HepG2 (cell line): ENCODE data around the gene P4HA1. TPM values are rescaled to one million over a fixed set of nuclear protein-coding genes. Genes with fewer than 3 reads are reported as not detected.

Experiments used
- ATAC-seq: fragments of 200-7000 bp; cut with Tn5 transposase; 3 replicates; pipeline ENCODE4 v1.9.1; 2020; ENCODE audit warnings: mild to moderate bottlenecking, moderate library complexity
- BruUV-seq: library from RNA; stranded (reverse); fragments of 400-500 nt; replicated peaks from 2 replicates; lab custom pipeline; 2021; lab: Mats Ljungman, UMichigan
- CTCF ChIA-PET: fragments of 300-600 bp; formaldehyde crosslinking; extraction: SDS; loops from one replicate; lab custom pipeline; 2021; ENCODE audit warnings: low total read pairs, inconsistent platforms, low intra/inter-chr PET ratio; lab: Yijun Ruan, JAX
- POLR2A ChIA-PET: fragments of 350-600 bp; sonication (Branson Sonifier 250); formaldehyde crosslinking; loops from one replicate; lab custom pipeline; 2020; ENCODE audit warnings: antibody characterized with exemption, inconsistent platforms; lab: Yijun Ruan, JAX
- DNase-seq: peaks from one replicate; pipeline ENCODE4 v3.0.0-alpha.2; 2015; ENCODE audit warnings: low spot score
- FAIRE-seq: peaks from 3 replicates; lab custom pipeline; 2011; peaks lifted over from hg19 to GRCh38; lab: Jason Lieb, UNC
- H2AFZ ChIP-seq: one replicate; pipeline ENCODE4 v1.6.1; 2011; ENCODE audit warnings: low read length, inconsistent platforms
- H3K27ac ChIP-seq: fragments of 300-600 bp; 3 replicates; pipeline ENCODE4 v1.8.0; 2011; ENCODE audit warnings: mixed run types, mild to moderate bottlenecking, mixed read lengths, low read length, inconsistent platforms; ENCODE audit not compliant: insufficient read depth; ENCODE audit errors: extremely low read length
- H3K27me3 ChIP-seq, 2 experiments: fragments of 200-600 bp in 1 of 2; 2 replicates in 1 of 2; 3 replicates in 1 of 2; pipeline versions ENCODE4 v1.6.0 to v1.8.0; 2011; ENCODE audit warnings: low read length in 2 of 2, mild to moderate bottlenecking in 2 of 2, moderate library complexity in 2 of 2, inconsistent platforms in 1 of 2; ENCODE audit not compliant: insufficient read depth in 2 of 2, control insufficient read depth in 1 of 2
- H3K36me3 ChIP-seq, 2 experiments: fragments of 200-600 bp in 1 of 2; replicated peaks in 1 of 2; 2 replicates in 1 of 2; 3 replicates in 1 of 2; pipeline versions ENCODE4 v1.5.1 to v1.8.0; 2011; ENCODE audit warnings: low read length in 2 of 2, inconsistent platforms in 1 of 2; ENCODE audit not compliant: insufficient read depth in 2 of 2, control insufficient read depth in 1 of 2
- H3K4me1 ChIP-seq: 2 replicates; pipeline ENCODE4 v1.5.1; 2012; ENCODE audit warnings: low read length, inconsistent platforms; ENCODE audit not compliant: insufficient read depth
- H3K4me2 ChIP-seq: 2 replicates; pipeline ENCODE4 v1.6.0; 2011; ENCODE audit warnings: low read depth, low read length, inconsistent platforms
- H3K4me3 ChIP-seq, 3 experiments: fragments of 200-600 bp in 1 of 3; sonication (generic), shearing (Covaris generic) in 1 of 3; replicated peaks in 1 of 3; 2 replicates each; pipeline ENCODE4 v1.5.1; 2011 to 2016; ENCODE audit warnings: low read length in 3 of 3, inconsistent platforms in 2 of 3, low read depth in 2 of 3, mild to moderate bottlenecking in 2 of 3, control low read depth in 1 of 3, mixed read lengths in 1 of 3; ENCODE audit not compliant: insufficient read depth in 1 of 3
- H3K79me2 ChIP-seq: one replicate; pipeline ENCODE4 v1.6.1; 2011; ENCODE audit warnings: low read length, inconsistent platforms; ENCODE audit not compliant: insufficient read depth
- H3K9ac ChIP-seq: 2 replicates; pipeline ENCODE4 v1.6.0; 2011; ENCODE audit warnings: mild to moderate bottlenecking, low read depth, low read length, inconsistent platforms; ENCODE audit not compliant: insufficient read depth
- H3K9me3 ChIP-seq: 2 replicates; pipeline ENCODE4 v1.5.1; 2012; ENCODE audit warnings: mild to moderate bottlenecking, low read length
- H4K20me1 ChIP-seq: 2 replicates; pipeline ENCODE4 v1.6.0; 2011; ENCODE audit warnings: inconsistent platforms, mild to moderate bottlenecking, low read length, moderate library complexity; ENCODE audit not compliant: insufficient read depth
- CHCHD3 ChIP-seq: sonication (generic); formaldehyde crosslinking; IDR thresholded peaks from 2 replicates; pipeline ENCODE4 v1.8.0; 2022; ENCODE audit warnings: mild to moderate bottlenecking, missing genetic modification reagents, moderate library complexity
- EEA1 ChIP-seq: sonication (generic); formaldehyde crosslinking; IDR thresholded peaks from 2 replicates; pipeline ENCODE4 v1.5.1; 2020; ENCODE audit warnings: mild to moderate bottlenecking, missing genetic modification reagents, borderline replicate concordance
- NCOA1 ChIP-seq: sonication (generic); formaldehyde crosslinking; IDR thresholded peaks from 2 replicates; pipeline ENCODE4 v1.9.0; 2021; ENCODE audit warnings: missing genetic modification reagents
- POLR2A ChIP-seq, 2 experiments: IDR thresholded peaks; 2 replicates each; pipeline ENCODE4 v1.6.1; 2011; ENCODE audit warnings: low read depth in 2 of 2, low read length in 2 of 2, mild to moderate bottlenecking in 1 of 2, moderate library complexity in 1 of 2; ENCODE audit not compliant: insufficient read depth in 1 of 2
- REST ChIP-seq, 2 experiments: IDR thresholded peaks; 2 replicates each; pipeline ENCODE4 v1.6.1; 2011 to 2012; ENCODE audit warnings: low read length in 2 of 2, borderline replicate concordance in 1 of 2, low read depth in 1 of 2, mild to moderate bottlenecking in 1 of 2, moderate library complexity in 1 of 2
- ZHX2 ChIP-seq, 2 experiments: sonication (generic) in 1 of 2; formaldehyde crosslinking in 1 of 2; IDR thresholded peaks; 2 replicates each; pipeline versions ENCODE4 v1.6.1 to v1.9.0; 2014 to 2022; ENCODE audit warnings: antibody characterized with exemption in 1 of 2, borderline replicate concordance in 1 of 2, inconsistent platforms in 1 of 2, low read depth in 1 of 2, missing genetic modification reagents in 1 of 2
- ZNF770 ChIP-seq: sonication (generic); formaldehyde crosslinking; IDR thresholded peaks from 2 replicates; pipeline ENCODE4 v1.5.0; 2020; ENCODE audit warnings: mild to moderate bottlenecking, missing genetic modification reagents
- ZNF784 ChIP-seq: sonication (generic); formaldehyde crosslinking; IDR thresholded peaks from 2 replicates; pipeline ENCODE4 v1.5.1; 2020; ENCODE audit warnings: missing genetic modification reagents, mild to moderate bottlenecking, borderline replicate concordance
- WGBS: methylation state at CpG from one replicate; pipeline ENCODE4 v1.1.6; 2017; ENCODE audit warnings: low lambda C conversion rate; 5-methylcytosine and 5-hydroxymethylcytosine counted together
- in situ Hi-C: cut with HindIII; loops from 2 replicates; pipeline ENCODE4 v1.10.0; 2017; ENCODE audit warnings: low pct_unique_long_range_greater_than_20kb; ENCODE audit not compliant: extremely low pct_ligation_motif_present
- intact Hi-C: fragments of 100-400 bp; cut with micrococcal nuclease; formaldehyde crosslinking; loops from one replicate; pipeline ENCODE4 v1.10.0; 2022; ENCODE audit not compliant: unreplicated experiment
- polyA plus RNA-seq, 8 experiments: library from polyadenylated mRNA; depleted of rRNA in 3 of 8; stranded (reverse) in 7 of 8; unstranded in 1 of 8; fragments of >200 nt; fragmentation: Illumina TruSeq in 4 of 8; extraction: Trizol in 4 of 8; gene quantifications; 2 replicates each; pipeline versions ENCODE4 v1.2.1 to v1.2.3, GENCODE V29; 2011 to 2016; ENCODE audit warnings: low read depth in 4 of 8, missing spikeins in 1 of 8, mixed read lengths in 1 of 8; ENCODE audit not compliant: insufficient read depth in 1 of 8
- total RNA-seq, 5 experiments: library from RNA; depleted of rRNA; stranded (reverse); fragments of >200 nt; fragmentation: Illumina TruSeq; extraction: Trizol; gene quantifications; 2 replicates each; pipeline ENCODE4 v1.2.3, GENCODE V29; 2016; ENCODE audit warnings: low read depth in 1 of 5

The P4HA1 gene
- total and polyA plus RNA-seq, 2 of the 13 experiments (the other 11 are each of a cell fraction or from before 2014, with no cell fraction given) = 63.1 to 196 TPM

GRCh38 chr10:73096041-73096448 lies 621 bp downstream of the P4HA1 start:
- Histone ChIP-seq H3K4me1 (peaks cover 36% of the 10 kb centered on the region), H3K4me3 (peak overlapping the region; percentile 97 to 100 (median 99)), H3K79me2 (peaks cover 54% of the 10 kb centered on the region), H3K9me3 (no peaks in the 10 kb centered on the region), H3K9ac (peak overlapping the region; percentile 94), H3K4me2 (peak overlapping the region; percentile 78), H4K20me1 (peaks cover 35% of the 10 kb centered on the region), H3K36me3 (peaks cover 0 to 5% of the 10 kb centered on the region in 2 experiments; a peak in 1 of 5 replicates), H2AFZ (no peak overlapping the region), H3K27me3 (no peaks in the 10 kb centered on the region; a peak in 1 of 5 replicates), H3K27ac (peak overlapping the region; percentile 84)
- ATAC-seq = peak; percentile 68
- ChIA-PET POLR2A (interaction anchor here (0.7 to 6.7 kb wide), 10 partner anchors 13 to 151 kb away, joined by 3 to 72 read pairs (median 7); partner anchors contain the start of genes DNAJC9, ECD, FAM149B1 and NUDT13), CTCF (interaction anchor here (2.3 kb wide), 1 partner anchor 63 kb away, joined by 15 read pairs; no protein-coding TSS in a partner anchor)
- in situ Hi-C loops (no loop called here), intact Hi-C loops (loop anchor here (1.0 to 2.0 kb wide), 2 partner anchors 63 to 73 kb away; partner anchors contain the start of genes ECD and FAM149B1)
- no peak for FAIRE-seq
- no TSS peak for BruUV-seq
- WGBS = 1% methylated on average over 27 of the region's 29 CpGs
- no peak for DNase-seq
- TF ChIP-seq REST (IDR thresholded peaks at IDR 0.05; ENCODE audit: borderline replicate concordance in 1 of 2, low read depth in 1 of 2, low read length in 2 of 2) (peak in 1 of 2 experiments; percentile 44; a peak in 2 of 4 replicates), POLR2A (IDR thresholded peaks at IDR 0.05; ENCODE audit: insufficient read depth in 1 of 2, low read depth in 2 of 2, low read length in 2 of 2) (peak in 1 of 2 experiments; percentile 43; a peak in 2 of 4 replicates), CHCHD3 (CRISPR knock-in tag) (0 out of 2 replicates have a peak, but pooled peaks have one; percentile 59), ZNF784 (CRISPR knock-in tag) (peak; percentile 26; the same call in 1 of the 2 replicates), ZNF770 (CRISPR knock-in tag) (no peak), NCOA1 (CRISPR knock-in tag) (peak; percentile 17; the same call in 1 of the 2 replicates), ZHX2 (IDR thresholded peaks at IDR 0.05; ENCODE audit: low read depth) (0 out of 2 replicates have a peak, but pooled peaks have one; percentile 4), ZHX2 (CRISPR knock-in tag; IDR thresholded peaks at IDR 0.05; ENCODE audit: borderline replicate concordance) (no peak), EEA1 (CRISPR knock-in tag) (0 out of 2 replicates have a peak, but pooled peaks have one; percentile 8)
